GM18868 (cell line): ENCODE measurements around the gene DNAJC17.
A peak's percentile ranks its signal among the peaks of the same experiment; 100 is the strongest.

Experiments
- ATAC-seq: cut with Tn5 transposase; IDR thresholded peaks from one replicate; pipeline ENCODE4 v1.9.1; 2021; ENCODE audit warnings: mild to moderate bottlenecking, moderate library complexity; ENCODE audit not compliant: unreplicated experiment

The DNAJC17 gene

DNA sequence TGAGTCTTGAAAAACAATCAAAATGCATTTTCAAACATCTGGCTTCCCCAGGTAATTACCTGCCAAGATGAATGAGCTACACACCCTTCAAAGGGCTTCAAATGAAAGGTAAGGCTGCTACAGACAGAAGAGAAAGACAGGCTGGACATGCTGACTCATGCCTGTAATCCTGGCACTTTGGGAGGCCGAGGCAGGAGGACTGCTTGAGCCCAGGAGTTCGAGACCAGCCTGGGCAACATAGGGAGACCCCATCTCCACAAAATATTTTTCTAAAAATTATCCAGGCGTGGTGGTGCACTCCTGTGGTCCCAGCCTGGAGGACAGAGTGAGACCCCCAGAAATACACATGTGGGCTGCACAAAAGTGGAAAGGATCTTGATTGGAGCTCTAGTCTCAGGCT, 14.9 kb downstream of the DNAJC17 start:
- no peak for ATAC-seq

DNA sequence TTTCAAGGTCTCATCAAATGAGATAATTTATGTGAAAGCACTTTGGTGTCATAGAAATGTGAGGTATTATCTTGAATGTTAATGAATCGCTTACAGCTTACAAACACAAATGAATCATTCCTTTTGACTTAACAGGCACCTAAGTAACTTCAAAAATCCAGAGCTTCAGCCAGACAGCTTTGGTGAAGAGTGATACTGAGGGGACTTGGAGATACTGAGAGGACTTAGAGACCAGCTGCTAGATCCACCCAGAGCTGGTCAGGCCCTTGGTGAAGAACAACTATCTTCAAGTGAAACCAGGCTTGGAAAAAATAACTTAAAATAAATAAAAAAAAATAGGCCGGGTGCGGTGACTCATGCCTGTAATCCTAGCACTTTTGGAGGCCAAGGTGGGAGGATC, 16.6 kb downstream of the DNAJC17 start:
- no peak for ATAC-seq

GRCh38 chr15:40789999-40790398, 17.3 kb downstream of the DNAJC17 start:
- no peak for ATAC-seq

GRCh38 chr15:40789119-40789518, 18.2 kb downstream of the DNAJC17 start:
- no peak for ATAC-seq

DNA sequence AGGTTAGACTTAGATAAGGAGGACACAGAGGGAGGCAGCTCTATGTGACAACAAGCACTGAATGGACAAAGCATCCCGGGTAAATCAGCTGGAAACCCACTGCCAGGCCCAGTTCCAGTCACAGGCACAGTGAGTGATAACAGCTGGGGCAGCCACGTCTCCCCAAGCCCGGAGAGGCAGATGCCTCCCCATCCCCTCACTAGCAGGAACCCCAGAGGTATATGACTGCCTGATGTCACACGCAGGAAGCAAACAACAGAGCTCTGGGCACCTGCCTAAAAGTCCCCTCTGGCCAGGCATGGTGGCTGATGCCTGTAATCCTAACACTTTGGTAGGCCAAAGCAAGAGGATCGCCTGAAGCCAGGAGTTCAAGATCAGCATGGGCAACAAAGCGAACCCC, 19.3 kb downstream of the DNAJC17 start:
- no peak for ATAC-seq

DNA sequence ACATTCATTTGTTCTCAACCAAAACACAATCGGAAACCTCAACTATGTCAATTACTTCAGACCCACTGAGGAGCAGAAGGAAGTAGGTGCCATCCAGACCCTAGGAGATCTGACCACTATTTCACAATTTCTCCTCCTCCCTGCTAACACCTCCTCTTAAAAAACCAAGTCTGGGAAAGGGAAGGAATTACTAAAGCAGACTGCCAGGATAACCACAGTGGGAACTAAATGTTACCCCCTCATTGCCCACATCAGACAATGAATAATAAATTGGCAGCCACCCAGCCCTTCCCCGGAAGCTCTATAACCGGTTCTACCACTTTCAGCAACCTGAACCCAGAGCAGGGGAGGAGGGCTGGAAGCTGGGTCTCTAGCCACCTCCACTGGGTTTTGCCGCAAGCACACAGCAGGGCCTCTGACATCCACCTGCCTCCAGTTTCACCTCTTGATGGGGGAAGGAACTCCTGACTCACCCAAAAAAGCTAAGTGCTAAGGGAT, 19.9 kb downstream of the DNAJC17 start:
- no peak for ATAC-seq

DNA sequence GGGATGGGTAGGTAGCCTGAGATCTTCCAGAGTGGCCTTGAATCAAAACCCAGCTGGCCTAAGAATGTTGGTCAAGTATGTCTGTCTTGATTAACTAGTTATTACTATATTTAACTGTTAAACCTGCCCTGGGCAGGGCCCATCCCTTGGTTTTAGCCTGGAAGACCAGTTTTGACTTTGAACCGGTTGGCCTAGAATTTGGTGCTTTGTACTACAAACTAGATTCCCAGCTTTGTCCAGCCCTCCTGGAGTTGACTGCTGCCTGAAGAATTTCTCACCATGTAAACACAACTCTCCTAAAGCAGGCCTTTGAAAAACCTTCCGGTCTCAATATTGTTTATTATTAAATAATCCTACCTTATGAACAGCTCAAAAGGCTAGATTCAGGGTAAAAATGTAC, 21.5 kb downstream of the DNAJC17 start:
- ATAC-seq, result no peak

DNA sequence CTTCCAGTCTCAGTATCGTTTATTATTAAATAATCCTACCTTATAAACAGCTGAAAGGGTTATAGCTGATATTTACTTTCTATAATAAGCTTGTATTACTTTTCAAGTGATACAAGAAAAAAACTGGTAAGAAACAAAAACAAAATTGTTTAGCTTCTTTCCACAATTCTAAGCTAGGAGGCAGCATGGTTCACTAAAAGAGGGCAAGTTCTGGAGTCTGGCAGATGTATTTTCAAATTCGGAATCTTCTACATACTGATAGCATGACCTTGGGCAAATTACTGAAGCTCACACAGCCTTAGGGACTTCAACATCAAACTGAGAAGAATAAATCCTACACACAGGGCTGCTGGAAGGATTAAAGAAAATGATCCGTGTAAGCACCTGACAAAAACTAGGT, 22.1 kb downstream of the DNAJC17 start:
- ATAC-seq, result no peak

- ATAC-seq, result peak; percentile 74
Observed at GRCh38 chr15:40782609-40783227, 24.6 kb downstream of the DNAJC17 start.

- no peak for ATAC-seq
Observed at GRCh38 chr15:40776537-40777141, 30.6 kb downstream of the DNAJC17 start.

- no peak for ATAC-seq
Observed at GRCh38 chr15:40775740-40776536, 31.3 kb downstream of the DNAJC17 start.

- ATAC-seq, result no peak
Observed at GRCh38 chr15:40775007-40775406, 32.3 kb downstream of the DNAJC17 start.

DNA sequence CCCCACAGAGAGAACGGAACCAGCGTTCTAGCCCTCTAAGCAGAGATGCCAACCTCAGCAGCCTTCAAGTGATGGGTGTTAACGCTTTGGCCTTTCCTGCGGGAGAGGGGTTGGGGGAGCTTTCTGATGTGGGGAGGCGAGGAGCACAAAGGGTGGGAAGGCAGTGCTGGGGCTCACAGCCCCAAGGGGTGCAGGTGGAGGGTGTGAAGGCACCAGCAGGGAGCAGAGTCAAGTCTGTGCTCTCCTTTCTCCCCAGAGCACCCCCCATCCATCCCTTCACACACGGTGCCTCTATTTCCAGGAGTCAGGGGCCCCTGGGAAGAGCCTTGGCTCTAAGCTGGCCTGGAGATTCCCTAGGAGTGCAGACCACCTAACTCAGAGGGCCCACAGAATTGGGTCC, 33.4 kb downstream of the DNAJC17 start:
- no peak for ATAC-seq

GRCh38 chr15:40773496-40773895, 33.8 kb downstream of the DNAJC17 start:
- no peak for ATAC-seq

DNA sequence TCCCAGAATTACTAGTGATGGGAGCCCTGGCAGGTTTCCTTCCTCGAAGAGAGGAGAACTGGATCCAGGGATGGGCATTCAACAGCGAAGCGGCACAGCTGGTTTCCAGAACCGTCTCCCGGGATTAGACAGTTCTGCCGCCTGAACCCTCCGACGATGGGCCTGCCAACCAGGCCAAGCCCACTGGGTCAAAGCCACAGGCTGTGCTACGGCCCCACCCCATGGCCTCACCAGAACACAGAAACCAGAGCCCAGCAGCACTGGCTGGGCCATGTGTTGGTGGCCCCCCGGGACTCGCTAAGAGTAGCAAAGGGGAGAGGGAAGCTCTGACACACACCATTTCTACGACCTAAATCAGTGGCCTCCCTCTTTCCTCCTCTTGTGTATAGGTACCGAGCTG, 35.3 kb downstream of the DNAJC17 start:
- ATAC-seq, result no peak

DNA sequence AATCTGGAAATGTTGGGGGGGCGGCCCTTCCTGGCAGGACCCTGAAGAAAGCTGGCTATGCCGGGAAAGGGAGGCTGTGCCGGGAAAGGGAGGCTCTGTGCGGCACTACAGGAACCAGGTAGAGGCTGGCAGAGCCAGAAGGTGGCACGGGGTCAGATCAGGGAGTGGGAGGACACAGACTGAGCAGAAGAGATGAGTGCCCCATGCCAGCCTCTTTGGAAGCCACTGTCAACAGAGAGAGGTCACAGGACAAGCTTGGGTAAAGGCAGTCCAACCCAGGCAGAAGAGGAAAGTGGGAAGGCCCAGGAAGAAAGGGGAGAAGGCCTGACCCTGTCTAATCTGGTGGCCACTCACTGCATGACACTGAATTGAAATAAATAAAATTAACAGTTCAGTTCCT, 36.0 kb downstream of the DNAJC17 start:
- no peak for ATAC-seq

- ATAC-seq, result no peak
Observed at GRCh38 chr15:40770147-40770721, 37.0 kb downstream of the DNAJC17 start.

DNA sequence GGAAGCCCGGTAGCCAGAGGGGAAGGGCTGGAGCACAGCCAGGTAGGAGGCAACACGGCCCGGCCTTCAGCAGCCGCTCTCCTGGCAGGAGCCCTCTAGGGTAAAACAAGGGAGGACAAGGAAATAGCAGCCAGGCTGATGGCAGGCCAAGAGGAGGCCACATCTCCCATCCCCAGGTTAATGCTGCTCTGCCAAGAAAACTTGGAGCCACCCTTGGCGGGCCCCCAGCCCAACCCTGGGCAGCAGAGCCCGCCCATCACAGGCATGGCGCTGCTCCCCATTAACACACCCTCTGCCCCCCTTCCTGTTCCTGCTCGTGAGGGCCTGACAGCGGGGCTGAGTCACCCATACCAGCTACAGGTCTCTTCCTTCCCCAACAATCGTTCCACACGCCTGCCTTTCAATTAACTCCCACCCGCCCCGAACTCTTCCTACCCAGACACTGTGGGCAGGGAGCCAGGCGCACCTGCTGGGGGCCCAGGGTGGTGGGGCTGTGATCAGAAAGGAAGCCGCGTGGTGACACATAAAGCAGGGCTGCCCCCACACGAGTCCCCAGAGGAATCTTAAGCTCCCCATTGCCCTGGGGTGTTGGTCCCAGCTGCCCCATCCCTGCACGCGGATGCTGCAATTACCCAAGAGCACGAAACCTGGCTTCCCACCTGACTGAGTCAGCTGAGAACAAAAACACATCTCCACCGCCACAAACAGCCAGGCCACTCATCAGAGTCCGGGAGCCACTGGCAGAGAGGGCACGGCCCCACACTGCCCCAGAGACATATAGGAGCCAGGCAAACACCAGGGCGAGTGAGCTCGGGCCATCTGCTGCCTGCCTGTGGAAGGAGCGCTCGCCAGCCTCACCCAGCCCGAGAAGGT, 37.8 kb downstream of the DNAJC17 start, which contains the start of gene C15orf62:
Gene C15orf62 (plus strand): TSS at position 707 of the 873 bp plus-strand sequence. CDS start 516 bp downstream, outside the sequence.
- ATAC-seq, result peak; percentile 55

DNA sequence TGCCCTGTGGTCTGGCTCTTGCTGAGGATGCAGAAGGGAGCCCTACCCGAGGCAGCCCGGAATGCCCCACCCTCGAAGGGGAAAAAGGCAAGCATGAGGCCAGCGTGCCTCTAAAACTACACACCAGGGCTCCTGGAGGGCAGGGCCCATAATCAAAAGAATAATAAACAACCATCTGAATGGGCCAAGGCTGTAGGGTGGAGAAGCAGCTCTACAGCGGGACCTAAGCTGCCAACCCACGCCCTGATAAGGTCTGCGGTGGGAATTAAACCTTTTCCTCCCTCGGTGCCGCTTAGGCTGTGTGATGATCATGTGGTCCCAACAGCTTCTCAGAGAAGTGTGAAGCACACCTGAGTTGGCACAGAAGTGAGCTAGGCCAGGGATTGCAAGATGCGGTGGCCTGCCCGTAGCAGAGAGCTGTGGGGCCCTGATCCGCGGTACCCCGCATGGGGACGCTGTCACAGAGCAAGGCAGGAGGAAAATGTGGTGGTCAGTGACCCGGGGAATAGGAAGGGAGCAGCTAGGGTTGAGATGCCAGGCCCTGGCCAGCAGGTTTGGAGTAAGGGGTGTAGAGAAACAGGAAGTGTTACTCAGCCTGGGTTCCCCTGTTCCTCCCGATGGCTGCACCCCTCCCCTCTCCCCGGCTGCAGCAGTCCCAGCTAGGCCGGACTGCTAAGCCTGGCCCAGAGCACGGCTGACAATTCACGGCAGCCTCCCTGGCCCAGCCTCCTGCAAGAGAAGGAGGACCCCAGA, 38.6 kb downstream of the DNAJC17 start:
- ATAC-seq, result no peak
